Measurements from ENCODE around the gene ACOX2. TPM values are rescaled to one million over a fixed set of nuclear protein-coding genes. Genes with fewer than 3 reads are reported as not detected.

Gene ACOX2
- polyA plus RNA-seq, 3 donors, result 2.4 to 2.5 (median 2.4) TPM

- Histone ChIP-seq H4K20me1 (ENCODE audit: insufficient read depth, low read length) (peaks cover 88% of the 10 kb centered on the region), H3K27me3 (ENCODE audit: control insufficient read depth in 2 of 2, insufficient read depth in 2 of 2, low read length in 2 of 2) (no peaks in the 10 kb centered on the region), H3K79me2 (ENCODE audit: insufficient read depth, low read length) (peaks cover 99% of the 10 kb centered on the region), H3K9ac (ENCODE audit: insufficient read depth, low read length, poor library complexity, severe bottlenecking) (no peak overlapping the region), H3K36me3 (replicated peaks in 1 of 2; ENCODE audit: control insufficient read depth in 1 of 2, insufficient read depth in 2 of 2, low read length in 2 of 2) (peaks cover 17 to 23% of the 10 kb centered on the region in 2 donors), H3K4me2 (replicated peaks; ENCODE audit: extremely low read depth, low read length, poor library complexity, severe bottlenecking) (no peak overlapping the region), H3K27ac (ENCODE audit: low read depth in 1 of 2, low read length in 2 of 2) (no peak overlapping the region), H2AFZ (ENCODE audit: insufficient read depth, low read depth, low read length, poor library complexity, severe bottlenecking) (no peak overlapping the region), H3K4me3 (replicated peaks in 1 of 3; ENCODE audit: low read depth in 2 of 3, low read length in 3 of 3) (no peak overlapping the region), H3K4me1 (ENCODE audit: control insufficient read depth in 1 of 2, insufficient read depth in 2 of 2, low read length in 2 of 2) (peaks cover 18 to 27% of the 10 kb centered on the region in 2 donors), H3K9me3 (replicated peaks in 1 of 2; ENCODE audit: control insufficient read depth in 1 of 2, insufficient read depth in 1 of 2, low read length in 2 of 2) (no peaks in the 10 kb centered on the region)
- peaks cover 52% of the 10 kb centered on the region for H3K4me1 Mint-ChIP-seq
- H3K9me3 Mint-ChIP-seq, result no peaks in the 10 kb centered on the region
- intact Hi-C loops (cut with micrococcal nuclease), result loop anchor here in 1 of 2 donors (10.0 kb wide), 1 partner anchor 162 kb away; the partner anchor contains the start of gene PXK
- TF ChIP-seq CTCF (IDR thresholded peaks at IDR 0.05), result no peak
- peaks cover 30 to 43% of the 10 kb centered on the region in 2 donors for H3K36me3 Mint-ChIP-seq
- DNase-seq, result no peak
- H3K4me3 Mint-ChIP-seq, result no peak overlapping the region
- WGBS (ENCODE audit: insufficient coverage), result 75% methylated on average over 1 of the region's 1 CpG
- H3K27ac Mint-ChIP-seq, result no peak overlapping the region
- H3K27me3 Mint-ChIP-seq (ENCODE audit: low read depth in 3 of 3), result no peaks in the 10 kb centered on the region
These were observed 39.9 kb downstream of the ACOX2 start for GRCh38 chr3:58497097-58497496.

GRCh38 chr3:58496206-58496857 is 40.7 kb downstream of the ACOX2 start:
- Histone ChIP-seq H3K4me1 (ENCODE audit: control insufficient read depth in 1 of 2, insufficient read depth in 2 of 2, low read length in 2 of 2) (peaks cover 19 to 29% of the 10 kb centered on the region in 2 donors), H4K20me1 (ENCODE audit: insufficient read depth, low read length) (peaks cover 80% of the 10 kb centered on the region), H3K27ac (ENCODE audit: low read depth in 1 of 2, low read length in 2 of 2) (no peak overlapping the region), H3K4me3 (replicated peaks in 1 of 3; ENCODE audit: low read depth in 2 of 3, low read length in 3 of 3) (no peak overlapping the region), H3K27me3 (ENCODE audit: control insufficient read depth in 2 of 2, insufficient read depth in 2 of 2, low read length in 2 of 2) (no peaks in the 10 kb centered on the region), H3K9me3 (replicated peaks in 1 of 2; ENCODE audit: control insufficient read depth in 1 of 2, insufficient read depth in 1 of 2, low read length in 2 of 2) (no peaks in the 10 kb centered on the region), H2AFZ (ENCODE audit: insufficient read depth, low read depth, low read length, poor library complexity, severe bottlenecking) (no peak overlapping the region), H3K79me2 (ENCODE audit: insufficient read depth, low read length) (peaks cover 93% of the 10 kb centered on the region), H3K36me3 (replicated peaks in 1 of 2; ENCODE audit: control insufficient read depth in 1 of 2, insufficient read depth in 2 of 2, low read length in 2 of 2) (peaks cover 12 to 16% of the 10 kb centered on the region in 2 donors), H3K9ac (ENCODE audit: insufficient read depth, low read length, poor library complexity, severe bottlenecking) (no peak overlapping the region), H3K4me2 (replicated peaks; ENCODE audit: extremely low read depth, low read length, poor library complexity, severe bottlenecking) (no peak overlapping the region)
- Mint-ChIP-seq H3K4me3 (no peak overlapping the region), H3K36me3 (peaks cover 25 to 39% of the 10 kb centered on the region in 2 donors), H3K27ac (peak overlapping the region in 1 of 7 donors; percentile 76), H3K27me3 (ENCODE audit: low read depth in 3 of 3) (no peaks in the 10 kb centered on the region), H3K4me1 (peaks cover 53% of the 10 kb centered on the region), H3K9me3 (no peaks in the 10 kb centered on the region)
- TF ChIP-seq CTCF (IDR thresholded peaks at IDR 0.05), result no peak
- WGBS (ENCODE audit: insufficient coverage), result no CpG with 5 or more reads among the region's 5 CpGs
- no peak for DNase-seq
- intact Hi-C loops (cut with micrococcal nuclease), result loop anchor here in 1 of 2 donors (10.0 kb wide), 1 partner anchor 162 kb away; the partner anchor contains the start of gene PXK
